HT-29 (cell line): ENCODE data around the gene RNF40. TPM values are rescaled to one million over a fixed set of nuclear protein-coding genes. Genes with fewer than 3 reads are reported as not detected.
A peak's percentile ranks its signal among the peaks of the same experiment; 100 is the strongest.

Source experiments
- DNase-seq: peaks from one replicate; pipeline ENCODE4 v3.0.0-alpha.2; 2015; ENCODE audit warnings: low spot score
- total RNA-seq: library from RNA; depleted of rRNA; stranded (reverse); fragments of >200 nt; shearing (Covaris generic); gene quantifications from 2 replicates; pipeline ENCODE4 v1.2.3, GENCODE V29; 2014

Gene RNF40
- total RNA-seq, 1 experiment from 2014 or later: 109 TPM

DNA sequence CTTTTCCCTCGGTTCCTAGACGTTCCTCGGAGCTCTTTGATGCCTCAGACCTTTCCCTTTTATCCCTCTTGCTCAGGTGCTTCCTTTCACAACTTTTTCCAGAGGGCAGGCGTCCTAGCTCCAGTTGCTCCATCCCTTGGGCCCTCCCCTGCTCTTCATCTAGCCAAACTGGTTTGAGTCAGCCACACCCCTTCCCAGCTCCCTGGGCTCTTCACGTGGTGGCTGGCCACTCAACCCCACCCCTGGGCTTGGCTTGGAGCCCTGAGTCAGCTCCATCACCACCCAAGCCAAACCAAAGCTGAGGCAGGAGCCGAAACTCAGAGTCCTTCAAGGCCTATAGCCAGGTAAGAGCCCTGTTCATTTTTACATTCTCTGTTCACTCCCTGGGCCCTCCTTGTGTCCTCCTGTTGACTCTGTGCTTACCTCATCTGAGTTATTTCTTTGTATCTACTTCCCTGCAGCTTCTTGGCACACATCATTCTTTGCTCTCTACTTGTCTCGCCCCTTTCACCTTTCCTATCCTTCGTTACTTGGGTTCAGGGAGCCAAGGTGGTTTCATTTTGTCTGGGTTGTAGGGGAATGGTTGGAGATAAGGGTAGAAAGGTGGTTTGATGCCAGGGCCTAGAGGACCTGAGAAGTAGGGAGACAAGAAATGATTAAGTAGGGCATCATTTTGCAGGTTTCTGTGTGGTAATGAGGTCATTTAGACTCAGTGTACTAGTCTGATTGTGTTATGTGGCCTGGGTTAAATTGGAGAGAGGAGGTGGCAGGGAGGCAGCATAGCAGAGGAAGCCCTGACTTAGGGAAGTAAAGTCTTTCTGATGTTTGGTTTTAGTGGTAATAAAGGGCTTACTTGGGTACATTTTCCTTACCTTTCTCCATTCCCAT, 21.5 kb upstream of the RNF40 start:
- peak; percentile 98 for DNase-seq

GRCh38 chr16:30741461-30741914, 20.6 kb upstream of the RNF40 start:
- peak; percentile 95 for DNase-seq

DNA sequence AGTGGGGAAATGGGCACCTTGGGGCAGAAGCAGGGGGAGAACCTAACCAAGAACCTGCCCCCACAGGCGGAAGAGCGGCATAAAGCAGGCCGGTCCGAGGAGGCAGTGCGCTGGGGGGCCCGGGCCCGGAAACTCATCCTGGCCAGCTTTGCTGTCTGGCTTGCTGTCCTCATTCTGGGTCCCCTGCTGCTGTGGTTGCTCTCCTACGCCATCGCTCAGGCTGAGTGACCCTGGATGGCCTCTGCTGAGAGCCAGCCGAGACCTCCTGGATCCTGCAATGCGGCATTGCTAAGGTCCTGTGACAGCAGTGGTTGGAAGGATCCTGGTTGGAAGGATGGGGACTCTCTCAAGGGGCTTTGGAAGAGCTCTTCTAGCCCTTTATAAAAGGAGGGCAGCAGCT, 18.4 kb upstream of the RNF40 start:
- no peak for DNase-seq

GRCh38 chr16:30744183-30744582, 17.9 kb upstream of the RNF40 start:
- no peak for DNase-seq

GRCh38 chr16:30745082-30745481, 17.0 kb upstream of the RNF40 start:
- no peak for DNase-seq

DNA sequence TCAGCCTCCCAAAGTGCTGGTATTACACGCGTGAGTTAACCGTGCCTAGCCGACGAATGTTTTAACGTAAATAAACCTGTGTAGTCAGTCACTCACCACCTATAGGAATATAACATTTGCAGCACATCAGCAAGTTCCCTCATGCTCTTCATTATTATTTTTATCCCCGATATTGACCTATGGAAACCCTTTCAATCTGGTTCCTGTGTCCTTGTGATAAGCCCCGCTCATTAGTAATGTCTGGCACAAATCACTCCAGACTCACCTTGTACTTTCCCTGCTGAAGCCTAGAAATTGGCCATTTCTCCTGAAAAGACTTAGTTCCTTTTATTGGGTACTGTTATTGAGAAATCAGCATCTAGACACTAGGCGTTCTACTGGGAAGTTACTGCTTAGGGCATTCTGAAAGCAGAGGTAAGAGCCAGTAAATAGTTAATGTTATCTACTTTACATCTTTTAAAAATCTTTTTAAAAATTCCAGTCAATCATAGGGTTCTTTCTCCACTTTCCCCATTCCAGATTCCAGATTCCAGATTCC, 15.4 kb upstream of the RNF40 start:
- DNase-seq: no peak

DNA sequence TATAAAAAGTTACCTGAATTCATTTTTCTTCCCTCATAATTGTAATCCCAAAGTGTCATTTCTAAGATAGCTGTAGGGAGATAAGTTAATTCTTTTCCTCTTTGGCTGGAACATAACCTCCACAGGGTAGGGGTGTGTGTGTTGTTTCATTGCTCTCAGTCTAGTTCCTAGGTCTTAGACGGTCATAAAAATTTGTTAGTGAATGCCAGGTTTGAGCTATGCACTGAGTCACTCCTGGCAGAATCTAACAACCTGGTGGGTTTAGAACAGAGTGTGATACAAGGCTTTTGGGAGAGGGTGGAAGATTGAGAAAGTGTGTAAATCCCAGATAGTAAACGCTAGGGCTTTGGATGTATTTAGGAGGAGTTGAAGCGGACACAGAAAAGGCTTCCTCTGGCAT, 14.8 kb upstream of the RNF40 start:
- DNase-seq: peak; percentile 26

- DNase-seq: peak; percentile 99
Observed at GRCh38 chr16:30747799-30748633, 14.1 kb upstream of the RNF40 start, which contains the start of gene PHKG2. PHKG2 (plus strand) TSS chr16:30748425; CDS start chr16:30748821, 396 bp downstream.

DNA sequence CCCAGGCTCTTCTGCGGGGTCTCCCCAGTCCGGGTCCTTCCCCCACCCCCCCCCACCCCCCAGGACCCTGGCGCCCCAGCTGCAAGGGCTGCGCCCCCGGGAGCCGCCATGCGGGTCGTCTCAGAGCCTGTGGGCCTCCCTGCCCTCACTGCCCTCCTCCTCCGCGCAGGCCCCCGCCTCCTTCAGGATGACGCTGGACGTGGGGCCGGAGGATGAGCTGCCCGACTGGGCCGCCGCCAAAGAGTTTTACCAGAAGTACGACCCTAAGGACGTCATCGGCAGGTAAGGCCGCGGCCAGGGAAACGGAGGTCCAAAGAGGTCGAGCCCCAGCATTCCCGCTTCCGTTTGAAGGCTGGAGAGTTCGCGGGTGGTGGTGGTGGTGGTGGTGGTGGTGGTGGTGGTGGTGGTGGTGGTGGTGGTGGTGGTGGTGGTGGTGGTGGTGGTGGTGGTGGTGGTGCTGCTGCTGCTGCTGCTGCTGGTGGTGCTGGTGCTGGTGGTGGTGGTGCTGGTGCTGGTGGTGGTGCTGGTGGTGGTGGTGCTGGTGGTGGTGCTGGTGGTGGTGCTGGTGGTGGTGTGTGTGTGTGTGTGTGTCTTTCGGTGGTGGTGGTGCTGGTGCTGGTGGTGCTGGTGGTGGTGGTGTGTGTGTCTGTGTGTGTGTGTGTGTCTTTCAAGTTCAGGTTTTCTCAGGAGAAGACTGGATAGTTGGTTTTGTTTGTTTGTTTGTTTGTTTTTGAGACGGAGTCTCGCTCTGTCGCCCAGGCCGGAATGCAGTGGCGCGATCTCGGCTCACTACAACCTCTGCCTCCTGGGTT, 13.3 kb upstream of the RNF40 start:
- DNase-seq: no peak

DNA sequence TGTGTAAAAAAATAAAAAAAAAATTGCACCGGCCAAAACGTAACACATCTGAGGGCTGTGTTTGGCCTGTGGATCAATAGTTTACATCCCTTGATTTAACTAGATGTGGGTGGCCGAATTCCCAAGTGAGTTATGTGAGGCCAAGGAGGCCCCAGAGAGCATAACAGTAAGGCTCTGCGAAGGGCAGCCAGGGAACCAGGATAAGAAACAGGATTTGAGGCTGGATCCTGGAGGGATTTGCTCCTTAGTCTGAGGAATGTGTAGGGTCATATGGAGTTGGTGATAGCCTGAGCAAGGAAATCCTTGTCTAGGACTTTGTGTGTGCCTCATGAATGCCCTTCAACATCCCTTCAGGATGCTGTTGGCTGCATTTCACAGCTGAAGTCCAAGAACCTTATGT, 11.9 kb upstream of the RNF40 start:
- no peak for DNase-seq

GRCh38 chr16:30750876-30751465, 11.2 kb upstream of the RNF40 start:
- DNase-seq: no peak

GRCh38 chr16:30753596-30753995, 8.5 kb upstream of the RNF40 start:
- DNase-seq: no peak

- DNase-seq: no peak
Observed at GRCh38 chr16:30755955-30756780, 6.0 kb upstream of the RNF40 start.

GRCh38 chr16:30756781-30757100, 5.4 kb upstream of the RNF40 start:
- DNase-seq: no peak

DNA sequence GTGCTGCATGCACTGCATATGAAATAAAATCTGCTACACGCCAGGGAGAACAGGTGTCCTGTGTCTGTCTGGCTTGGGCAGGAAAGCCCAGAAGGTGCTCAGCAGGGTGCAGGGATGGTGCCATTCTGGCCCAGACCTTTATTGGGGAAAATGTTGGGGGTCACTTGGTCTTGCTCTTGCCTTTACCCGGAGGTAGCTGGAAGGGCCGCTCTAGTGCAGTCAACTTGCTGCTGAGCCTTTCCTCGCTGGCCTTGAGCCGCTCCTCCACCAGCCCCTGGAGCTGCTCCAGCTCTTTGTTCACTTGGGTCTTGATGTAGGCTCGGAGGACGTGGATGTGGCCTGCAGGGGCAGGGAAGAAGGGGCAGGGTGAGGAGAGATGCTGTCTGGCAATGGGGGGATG, 4.8 kb upstream of the RNF40 start:
- no peak for DNase-seq

DNA sequence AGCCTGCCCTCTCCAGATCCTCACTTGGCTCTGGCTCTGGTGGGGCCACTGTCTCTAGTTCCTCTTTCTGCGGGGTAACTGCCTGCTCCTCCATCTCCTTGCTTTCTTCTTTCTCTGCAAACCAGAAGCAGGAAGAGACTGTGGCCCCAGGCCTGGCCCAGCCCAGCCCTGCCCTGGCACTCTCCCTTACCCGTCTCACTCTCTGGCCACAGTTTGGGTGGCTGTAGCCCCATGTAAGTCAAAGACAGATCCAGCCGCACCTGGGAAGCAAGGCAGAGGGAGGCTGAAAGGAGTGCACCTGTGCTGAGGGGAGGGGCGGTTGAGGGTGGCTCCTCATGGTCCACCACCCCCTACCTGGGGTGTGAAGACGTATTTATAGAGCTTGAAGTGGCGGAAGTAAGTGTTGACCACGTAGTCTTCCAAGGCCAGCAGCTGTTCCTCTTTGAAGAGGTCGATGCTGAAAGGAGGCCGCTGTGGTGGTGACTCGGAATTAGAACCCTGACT, 3.1 kb upstream of the RNF40 start:
- no peak for DNase-seq

DNA sequence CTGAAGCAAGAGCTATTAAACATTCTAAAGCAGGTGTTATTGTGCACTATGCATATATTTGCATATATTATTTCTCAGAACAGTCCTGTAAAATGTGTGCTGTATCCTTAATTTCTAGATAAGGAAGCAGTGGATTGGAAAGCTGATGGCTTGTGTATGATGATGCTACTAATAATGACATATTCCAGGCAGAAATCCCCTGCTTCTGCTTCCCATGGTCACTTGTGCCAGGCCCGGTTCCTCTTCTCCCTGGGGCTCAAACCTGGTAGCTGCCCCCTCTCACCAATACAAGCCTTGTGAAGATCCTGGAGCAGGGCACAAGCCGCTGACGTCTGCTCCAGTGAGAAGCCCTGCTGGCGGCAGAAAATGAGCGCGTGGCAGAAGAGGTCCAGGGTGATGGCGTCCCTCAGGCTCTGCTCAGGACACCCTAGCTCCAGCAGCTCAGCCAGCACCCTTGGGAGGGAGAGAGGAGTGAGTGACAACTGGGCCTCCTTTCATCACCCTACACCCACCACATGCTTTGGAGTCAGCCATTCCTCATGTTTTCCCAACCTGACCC, 2.0 kb upstream of the RNF40 start:
- DNase-seq: no peak

DNA sequence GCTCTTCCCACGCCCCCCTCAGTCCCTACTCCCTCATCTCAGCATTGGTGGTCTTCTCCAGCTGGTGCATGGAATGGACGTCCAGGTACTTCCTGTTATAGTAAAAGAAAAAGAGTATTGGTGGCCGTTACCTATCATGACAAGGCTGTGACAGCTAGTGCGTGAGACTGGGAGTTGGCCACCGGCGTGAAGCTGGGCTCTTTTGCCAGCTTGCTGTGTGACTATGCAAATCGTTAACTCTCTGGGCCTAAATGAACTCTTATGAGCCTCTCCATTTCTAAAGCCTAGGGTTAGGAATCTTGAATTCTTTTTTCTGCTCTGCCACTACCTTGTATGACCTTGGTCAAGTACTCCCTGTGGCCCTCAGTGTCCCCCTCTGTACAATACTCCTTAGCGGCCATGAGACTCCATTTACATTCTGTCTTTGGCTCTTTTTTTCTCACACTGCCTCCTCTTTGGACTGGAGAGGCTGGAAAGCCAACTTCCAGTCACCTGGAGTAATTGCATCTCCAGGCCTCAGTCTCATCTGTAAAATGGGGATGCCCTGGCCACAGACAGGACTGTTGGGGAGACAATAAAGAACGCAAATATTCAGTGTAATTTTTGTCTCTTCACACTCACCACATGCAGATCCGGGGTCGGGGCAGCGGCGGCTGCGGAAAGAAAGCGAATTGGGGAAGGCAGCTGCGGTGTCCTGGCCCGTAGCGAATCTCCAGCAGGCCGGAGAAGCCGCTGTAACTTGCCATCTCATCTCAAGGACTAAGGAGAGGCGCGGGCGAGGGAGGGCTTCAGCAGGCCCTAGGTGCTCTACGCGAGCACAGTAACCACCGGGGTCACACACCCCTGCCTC, 1.3 kb upstream of the RNF40 start:
- DNase-seq: no peak
